Hair follicular keratinocyte (primary cell): ENCODE results near the gene INTS6. TPM values are rescaled to one million over a fixed set of nuclear protein-coding genes. Genes with fewer than 3 reads are reported as not detected.

Experiments used
- total RNA-seq: library from RNA; depleted of rRNA; stranded (reverse); fragments of >200 nt; gene quantifications from 2 replicates; pipeline ENCODE4 v1.2.3, GENCODE V29; 2015

Gene INTS6, protein sequence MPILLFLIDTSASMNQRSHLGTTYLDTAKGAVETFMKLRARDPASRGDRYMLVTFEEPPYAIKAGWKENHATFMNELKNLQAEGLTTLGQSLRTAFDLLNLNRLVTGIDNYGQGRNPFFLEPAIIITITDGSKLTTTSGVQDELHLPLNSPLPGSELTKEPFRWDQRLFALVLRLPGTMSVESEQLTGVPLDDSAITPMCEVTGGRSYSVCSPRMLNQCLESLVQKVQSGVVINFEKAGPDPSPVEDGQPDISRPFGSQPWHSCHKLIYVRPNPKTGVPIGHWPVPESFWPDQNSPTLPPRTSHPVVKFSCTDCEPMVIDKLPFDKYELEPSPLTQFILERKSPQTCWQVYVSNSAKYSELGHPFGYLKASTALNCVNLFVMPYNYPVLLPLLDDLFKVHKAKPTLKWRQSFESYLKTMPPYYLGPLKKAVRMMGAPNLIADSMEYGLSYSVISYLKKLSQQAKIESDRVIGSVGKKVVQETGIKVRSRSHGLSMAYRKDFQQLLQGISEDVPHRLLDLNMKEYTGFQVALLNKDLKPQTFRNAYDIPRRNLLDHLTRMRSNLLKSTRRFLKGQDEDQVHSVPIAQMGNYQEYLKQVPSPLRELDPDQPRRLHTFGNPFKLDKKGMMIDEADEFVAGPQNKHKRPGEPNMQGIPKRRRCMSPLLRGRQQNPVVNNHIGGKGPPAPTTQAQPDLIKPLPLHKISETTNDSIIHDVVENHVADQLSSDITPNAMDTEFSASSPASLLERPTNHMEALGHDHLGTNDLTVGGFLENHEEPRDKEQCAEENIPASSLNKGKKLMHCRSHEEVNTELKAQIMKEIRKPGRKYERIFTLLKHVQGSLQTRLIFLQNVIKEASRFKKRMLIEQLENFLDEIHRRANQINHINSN
- total RNA-seq: 27.3 and 33.6 TPM in 2 replicates

DNA sequence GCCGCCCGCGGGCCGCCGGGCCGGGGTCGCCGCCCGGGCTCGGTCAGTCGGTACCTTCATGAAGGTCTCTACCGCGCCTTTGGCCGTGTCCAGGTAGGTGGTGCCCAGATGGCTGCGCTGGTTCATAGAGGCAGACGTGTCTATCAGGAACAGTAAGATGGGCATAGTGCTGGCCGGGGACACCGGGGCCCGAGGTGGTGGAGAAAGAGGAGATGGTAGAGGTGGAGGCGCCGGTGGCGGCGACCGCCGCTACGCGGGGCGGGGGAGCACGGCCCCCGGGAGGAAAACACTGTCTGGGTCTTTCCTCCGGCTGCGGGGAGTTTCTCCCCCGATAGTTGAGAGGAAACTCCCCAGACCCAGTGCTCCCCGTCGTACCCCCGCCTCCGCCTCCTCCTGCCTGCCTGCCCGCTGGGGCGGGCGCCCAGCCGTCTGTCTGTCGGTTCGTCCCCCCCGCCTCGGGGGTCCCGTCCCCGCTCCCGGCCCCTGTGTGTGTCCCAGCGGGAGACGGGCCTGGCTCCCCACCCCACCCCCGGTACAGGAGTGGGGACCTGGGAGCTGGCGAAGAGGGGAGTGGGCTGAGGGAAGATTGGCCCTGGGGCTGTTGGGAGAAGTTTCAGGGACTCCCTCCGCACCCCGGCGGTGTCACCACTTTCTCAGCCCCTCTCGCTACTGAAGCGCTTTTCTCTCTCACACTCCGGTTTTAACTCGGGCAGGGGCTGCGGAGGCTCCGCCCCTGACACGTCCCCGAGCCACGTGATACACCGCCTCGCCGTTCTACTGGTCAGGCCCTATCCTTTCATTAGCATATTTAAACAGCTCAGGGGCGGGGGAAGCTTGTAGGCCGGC lies at the start of gene INTS6:
TSS of gene INTS6 (minus strand) at position 676 of the 846 bp plus-strand sequence. CDS start at position 165, 511 bp downstream.

DNA sequence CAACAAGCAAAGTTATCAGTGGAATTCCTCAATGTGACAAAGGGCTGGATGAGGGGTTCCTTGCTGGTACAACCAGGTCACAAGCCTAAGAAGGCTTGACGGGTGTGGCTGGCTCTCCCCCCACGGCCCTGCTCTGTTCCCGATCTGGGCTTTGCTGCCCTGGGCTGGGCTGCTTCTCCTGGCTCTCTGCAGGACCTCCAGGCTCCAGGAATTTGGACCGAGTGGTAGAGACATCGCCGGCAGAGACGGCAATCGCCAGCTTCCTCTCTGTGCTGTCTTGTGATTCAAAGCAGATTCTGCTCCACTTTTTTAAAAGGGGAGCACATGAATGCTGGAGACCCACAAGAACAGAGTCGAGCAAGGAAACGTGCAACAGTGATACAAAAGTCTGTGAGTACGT lies 113.5 kb downstream of the INTS6 start, which contains the start of gene SERPINE3:
TSS of gene SERPINE3 (plus strand) at position 338 of the 400 bp plus-strand sequence. CDS start 1,401 bp downstream, outside the sequence.

Other genes with a start within 250 kb of the INTS6 start
- not detected in 2 replicates for gene FAM124A, start 230.6 kb downstream of the INTS6 start, total RNA-seq
- 0.04 TPM in 1 of 2 replicates, not detected in the other for gene SERPINE3, start 113.3 kb downstream of the INTS6 start, total RNA-seq
- gene WDFY2, start 131.4 kb upstream of the INTS6 start, total RNA-seq: 9.0 and 14.0 TPM in 2 replicates